Smooth muscle cell (in vitro differentiated cells): Measurements from ENCODE around the gene NRL. TPM values are rescaled to one million over a fixed set of nuclear protein-coding genes. Genes with fewer than 3 reads are reported as not detected.

Experiments used
- DNase-seq: peaks from one replicate; lab custom pipeline; 2025; ENCODE audit not compliant: unreplicated experiment; lab: John Stamatoyannopoulos, UW
- H2AFZ ChIP-seq: fragments of 200-600 bp; sonication (generic); 2 replicates; pipeline ENCODE4 v1.6.0; 2016; ENCODE audit warnings: antibody characterized with exemption, low read depth, mild to moderate bottlenecking
- H3F3A ChIP-seq: fragments of 200-600 bp; sonication (generic); 2 replicates; pipeline ENCODE4 v1.6.0; 2017; ENCODE audit warnings: antibody characterized with exemption, low read depth
- H3K27ac ChIP-seq: fragments of 200-600 bp; sonication (generic); 2 replicates; pipeline ENCODE4 v1.5.1; 2016; ENCODE audit warnings: low read depth, mild to moderate bottlenecking
- H3K27me3 ChIP-seq: fragments of 200-600 bp; sonication (generic); 2 replicates; pipeline ENCODE4 v1.6.1; 2016; ENCODE audit warnings: low read depth, mild to moderate bottlenecking
- H3K36me3 ChIP-seq: fragments of 200-600 bp; sonication (generic); 2 replicates; pipeline ENCODE4 v1.5.1; 2016; ENCODE audit warnings: low read depth
- H3K4me1 ChIP-seq: fragments of 200-600 bp; sonication (generic); 2 replicates; pipeline ENCODE4 v1.5.1; 2016; ENCODE audit warnings: low read depth
- H3K4me2 ChIP-seq: fragments of 200-600 bp; sonication (generic); 2 replicates; pipeline ENCODE4 v1.6.0; 2016; ENCODE audit warnings: mild to moderate bottlenecking
- H3K4me3 ChIP-seq: fragments of 200-600 bp; sonication (generic); 2 replicates; pipeline ENCODE4 v1.5.1; 2016; ENCODE audit warnings: mild to moderate bottlenecking
- H3K79me2 ChIP-seq: fragments of 200-600 bp; sonication (generic); 2 replicates; pipeline ENCODE4 v1.6.0; 2016; ENCODE audit warnings: low read depth, mild to moderate bottlenecking
- H3K9ac ChIP-seq: fragments of 200-600 bp; sonication (generic); 2 replicates; pipeline ENCODE4 v1.6.0; 2016; ENCODE audit warnings: low read depth
- H3K9me3 ChIP-seq: fragments of 200-600 bp; sonication (generic); replicated peaks from 2 replicates; pipeline ENCODE4 v1.5.1; 2016; ENCODE audit warnings: low read depth
- H4K20me1 ChIP-seq: fragments of 200-600 bp; sonication (generic); 2 replicates; pipeline ENCODE4 v1.6.0; 2016; ENCODE audit warnings: low read depth
- CTCF ChIP-seq: fragments of 200-600 bp; sonication (generic); IDR thresholded peaks from 2 replicates; pipeline ENCODE4 v1.5.1; 2017; ENCODE audit warnings: borderline replicate concordance, mild to moderate bottlenecking, antibody characterized with exemption; ENCODE audit not compliant: insufficient read depth, poor library complexity, severe bottlenecking
- WGBS: methylation state at CpG from one replicate; pipeline ENCODE4 v1.1.7; 2016; ENCODE audit warnings: low lambda C conversion rate; 5-methylcytosine and 5-hydroxymethylcytosine counted together
- polyA plus RNA-seq: library from polyadenylated mRNA; unstranded; fragments of >200 nt; fragmentation: Nextera tagmentation; extraction: Ambion mirVana; gene quantifications from 2 replicates; pipeline ENCODE4 v1.2.1, GENCODE V29; 2016
- total RNA-seq: library from RNA; depleted of rRNA; stranded (reverse); fragments of >200 nt; gene quantifications from 2 replicates; pipeline ENCODE4 v1.2.3, GENCODE V29; 2014

Gene NRL
- total and polyA plus RNA-seq, 2 experiments from 2014 or later = 1.3 to 1.9 TPM

- Histone ChIP-seq H2AFZ (peak overlapping the region; percentile 90), H3K27me3 (peaks cover 30% of the 10 kb centered on the region), H3K4me1 (peaks cover 17% of the 10 kb centered on the region), H3K9ac (no peak overlapping the region), H4K20me1 (no peaks in the 10 kb centered on the region), H3K79me2 (no peaks in the 10 kb centered on the region), H3K9me3 (no peaks in the 10 kb centered on the region), H3K27ac (no peak overlapping the region), H3K36me3 (no peaks in the 10 kb centered on the region), H3K4me3 (peak overlapping the region; percentile 75), H3K4me2 (peak overlapping the region; percentile 92), H3F3A (no peaks in the 10 kb centered on the region)
- no peak for DNase-seq
- no peak for TF ChIP-seq CTCF
- WGBS = 2% methylated on average over 62 of the region's 74 CpGs
These were observed 33.6 kb downstream of the NRL start for GRCh38 chr14:24080888-24081738.

DNA sequence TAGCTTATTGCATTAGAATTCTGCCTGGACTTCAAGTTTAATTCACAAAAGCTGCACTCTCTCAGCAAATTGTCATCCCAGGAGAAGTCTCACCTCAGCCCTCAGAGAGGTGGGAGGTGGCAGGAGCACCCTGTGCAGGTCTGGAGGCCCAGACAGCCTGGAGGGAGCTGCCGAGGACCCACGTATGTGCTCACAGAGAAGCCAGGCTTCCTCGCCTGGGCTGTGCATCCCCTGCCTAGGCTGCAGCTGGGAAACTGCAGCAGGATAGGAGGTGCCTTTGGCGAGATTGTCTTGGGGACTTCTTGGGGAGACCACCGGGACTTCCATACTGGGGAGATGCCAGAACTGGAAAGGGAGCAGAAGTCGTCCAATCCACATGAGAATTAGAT lies 34.6 kb downstream of the NRL start:
- Histone ChIP-seq H2AFZ (no peak overlapping the region), H3F3A (no peaks in the 10 kb centered on the region), H3K4me2 (no peak overlapping the region), H3K79me2 (no peaks in the 10 kb centered on the region), H3K27me3 (peaks cover 30% of the 10 kb centered on the region), H3K9ac (no peak overlapping the region), H3K4me1 (peaks cover 17% of the 10 kb centered on the region), H4K20me1 (no peaks in the 10 kb centered on the region), H3K27ac (no peak overlapping the region), H3K9me3 (no peaks in the 10 kb centered on the region), H3K4me3 (no peak overlapping the region), H3K36me3 (no peaks in the 10 kb centered on the region)
- DNase-seq = no peak
- no peak for TF ChIP-seq CTCF
- WGBS = 75% methylated on average over 6 of the region's 6 CpGs

- Histone ChIP-seq H3K27ac (no peak overlapping the region), H3F3A (no peaks in the 10 kb centered on the region), H3K9ac (no peak overlapping the region), H4K20me1 (no peaks in the 10 kb centered on the region), H3K9me3 (no peaks in the 10 kb centered on the region), H3K4me3 (no peak overlapping the region), H2AFZ (no peak overlapping the region), H3K36me3 (no peaks in the 10 kb centered on the region), H3K4me1 (peaks cover 17% of the 10 kb centered on the region), H3K27me3 (peaks cover 30% of the 10 kb centered on the region), H3K4me2 (no peak overlapping the region), H3K79me2 (no peaks in the 10 kb centered on the region)
- 77% methylated on average over 9 of the region's 9 CpGs for WGBS
- no peak for DNase-seq
- no peak for TF ChIP-seq CTCF
These were observed 35.1 kb downstream of the NRL start for GRCh38 chr14:24079491-24080141.
